ENCODE results near the gene GH1. TPM values are rescaled to one million over a fixed set of nuclear protein-coding genes. Genes with fewer than 3 reads are reported as not detected.

Gene GH1
- total RNA-seq, 1 experiment from 2014 or later, result not detected

GRCh38 chr17:63931981-63932561, 13.4 kb upstream of the GH1 start, which contains the start of gene CD79B:
Gene CD79B (minus strand): TSS chr17:63932331. CDS start chr17:63932261, 70 bp downstream.
- H2AK5ac ChIP-seq (ENCODE audit: insufficient read length, low read length), result no peak within 1 kb of the TSS

More at GRCh38 chr17:63931981-63932561, 13.4 kb upstream of the GH1 start, which contains the start of gene CD79B:
- H4K20me1 ChIP-seq (ENCODE audit: control insufficient read depth, insufficient read depth, insufficient read length), result no peaks in the 10 kb centered on the region
- H2BK12ac ChIP-seq (ENCODE audit: insufficient read length, low read depth, low read length), result no peak within 1 kb of the TSS
- no peak within 1 kb of the TSS for H3K56ac ChIP-seq (ENCODE audit: insufficient read length, low read depth, low read length)
- no peaks in the 10 kb centered on the region for H3K9me3 ChIP-seq (ENCODE audit: control insufficient read depth, low read depth, low read length)
- H3K4ac ChIP-seq (ENCODE audit: low read depth, low read length), result no peak within 1 kb of the TSS
- no peak within 1 kb of the TSS for H4K5ac ChIP-seq (ENCODE audit: insufficient read length, low read depth, low read length)
- DNase-seq, result no peak
- no peak within 1 kb of the TSS for H3T11ph ChIP-seq (ENCODE audit: low read length)
- no peak within 1 kb of the TSS for H2BK15ac ChIP-seq (ENCODE audit: low read depth, low read length)
- WGBS (ENCODE audit: extremely low coverage, insufficient read length, low lambda C conversion rate), result no CpG with 5 or more reads among the region's 19 CpGs
- no peak for TF ChIP-seq CTCF (conservative IDR thresholded peaks at IDR 0.05)
- no peaks in the 10 kb centered on the region for H3K27me3 ChIP-seq (ENCODE audit: insufficient read depth, low read length)
- H3K23ac ChIP-seq (ENCODE audit: insufficient read length, low read depth, low read length), result no peak within 1 kb of the TSS
- no peak within 1 kb of the TSS for H2BK5ac ChIP-seq (ENCODE audit: insufficient read length, low read length)
- H2BK120ac ChIP-seq (ENCODE audit: low read depth, low read length, poor library complexity, severe bottlenecking), result no peak within 1 kb of the TSS
- H3K23me2 ChIP-seq (ENCODE audit: insufficient read length, low read depth, low read length, poor library complexity, severe bottlenecking), result no peaks in the 10 kb centered on the region
- H4K8ac ChIP-seq (replicated peaks; ENCODE audit: insufficient read length, low read depth, low read length), result no peak within 1 kb of the TSS
- peaks cover 16 to 23% of the 10 kb centered on the region in 2 experiments for H3K4me1 Mint-ChIP-seq
- H3K4me3 Mint-ChIP-seq, result no peak within 1 kb of the TSS; a peak in 2 of 5 replicates
- no peak within 1 kb of the TSS for H4K91ac ChIP-seq (ENCODE audit: insufficient read length, low read depth, low read length)
- H2BK20ac ChIP-seq (ENCODE audit: low read depth, low read length, poor library complexity, severe bottlenecking), result no peak within 1 kb of the TSS
- no peaks in the 10 kb centered on the region for H3K79me2 ChIP-seq (ENCODE audit: insufficient read depth, low read length)
- H3K9ac ChIP-seq (ENCODE audit: extremely low read depth, insufficient read length, low read length), result no peak within 1 kb of the TSS
- H3K9me3 Mint-ChIP-seq, result no peaks in the 10 kb centered on the region
- no peaks in the 10 kb centered on the region; the same call in none of the 2 replicates for H3K27me3 Mint-ChIP-seq (ENCODE audit: low read depth)
- no peak within 1 kb of the TSS for H3K18ac ChIP-seq (ENCODE audit: insufficient read length, low read depth, low read length)
- H3K36me3 Mint-ChIP-seq (ENCODE audit: insufficient read depth in 1 of 3, low read depth in 3 of 3), result no peaks in the 10 kb centered on the region; a peak in 1 of 7 replicates
- H3K4me1 ChIP-seq (ENCODE audit: insufficient read depth, low read length), result no peaks in the 10 kb centered on the region; the same call in 1 of the 2 replicates
- no peak within 1 kb of the TSS for H3K4me2 ChIP-seq (ENCODE audit: insufficient read depth, insufficient read length, low read length)
- no peak within 1 kb of the TSS for H3K27ac ChIP-seq (ENCODE audit: insufficient read length, low read depth, low read length)
- H3K14ac ChIP-seq (ENCODE audit: insufficient read depth, low read length), result peak within 1 kb of the TSS; percentile 29
- no peak within 1 kb of the TSS for H2AFZ ChIP-seq (ENCODE audit: low read length)
- H3K79me1 ChIP-seq (ENCODE audit: insufficient read depth, low read depth, low read length, poor library complexity, severe bottlenecking), result no peaks in the 10 kb centered on the region
- no peak within 1 kb of the TSS for H3K27ac Mint-ChIP-seq
